ENCODE measurements around the gene GALNT2. TPM values are rescaled to one million over a fixed set of nuclear protein-coding genes. Genes with fewer than 3 reads are reported as not detected.

The GALNT2 gene
- total and polyA plus RNA-seq, 2 experiments from 2014 or later = 17.8 to 48.3 TPM

- no peak for TF ChIP-seq REST (IDR thresholded peaks at IDR 0.05; ENCODE audit: unreplicated experiment)
- no peak for TF ChIP-seq JUNB (IDR thresholded peaks at IDR 0.05; ENCODE audit: unreplicated experiment)
- TF ChIP-seq CTCF (conservative IDR thresholded peaks at IDR 0.05; ENCODE audit: low read depth in 2 of 2) = no peak
- TF ChIP-seq POLR2AphosphoS5 (IDR thresholded peaks at IDR 0.05; ENCODE audit: low read depth) = no peak
- no peak for TF ChIP-seq ZNF331 (CRISPR knock-in tag; IDR thresholded peaks at IDR 0.05; ENCODE audit: low read depth)
- no peak for TF ChIP-seq STAT1 (IDR thresholded peaks at IDR 0.05; ENCODE audit: unreplicated experiment)
- TF ChIP-seq EZH2 (IDR thresholded peaks at IDR 0.05; ENCODE audit: low read depth, unreplicated experiment) = no peak
- TF ChIP-seq, protein P1, sequence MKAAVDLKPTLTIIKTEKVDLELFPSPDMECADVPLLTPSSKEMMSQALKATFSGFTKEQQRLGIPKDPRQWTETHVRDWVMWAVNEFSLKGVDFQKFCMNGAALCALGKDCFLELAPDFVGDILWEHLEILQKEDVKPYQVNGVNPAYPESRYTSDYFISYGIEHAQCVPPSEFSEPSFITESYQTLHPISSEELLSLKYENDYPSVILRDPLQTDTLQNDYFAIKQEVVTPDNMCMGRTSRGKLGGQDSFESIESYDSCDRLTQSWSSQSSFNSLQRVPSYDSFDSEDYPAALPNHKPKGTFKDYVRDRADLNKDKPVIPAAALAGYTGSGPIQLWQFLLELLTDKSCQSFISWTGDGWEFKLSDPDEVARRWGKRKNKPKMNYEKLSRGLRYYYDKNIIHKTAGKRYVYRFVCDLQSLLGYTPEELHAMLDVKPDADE (IDR thresholded peaks at IDR 0.05) = no peak
- TF ChIP-seq CREB1 (CRISPR knock-in tag; IDR thresholded peaks at IDR 0.05; ENCODE audit: low read depth) = no peak
Measured at GRCh38 chr1:230129341-230129740, 62.3 kb downstream of the GALNT2 start (continued).

DNA sequence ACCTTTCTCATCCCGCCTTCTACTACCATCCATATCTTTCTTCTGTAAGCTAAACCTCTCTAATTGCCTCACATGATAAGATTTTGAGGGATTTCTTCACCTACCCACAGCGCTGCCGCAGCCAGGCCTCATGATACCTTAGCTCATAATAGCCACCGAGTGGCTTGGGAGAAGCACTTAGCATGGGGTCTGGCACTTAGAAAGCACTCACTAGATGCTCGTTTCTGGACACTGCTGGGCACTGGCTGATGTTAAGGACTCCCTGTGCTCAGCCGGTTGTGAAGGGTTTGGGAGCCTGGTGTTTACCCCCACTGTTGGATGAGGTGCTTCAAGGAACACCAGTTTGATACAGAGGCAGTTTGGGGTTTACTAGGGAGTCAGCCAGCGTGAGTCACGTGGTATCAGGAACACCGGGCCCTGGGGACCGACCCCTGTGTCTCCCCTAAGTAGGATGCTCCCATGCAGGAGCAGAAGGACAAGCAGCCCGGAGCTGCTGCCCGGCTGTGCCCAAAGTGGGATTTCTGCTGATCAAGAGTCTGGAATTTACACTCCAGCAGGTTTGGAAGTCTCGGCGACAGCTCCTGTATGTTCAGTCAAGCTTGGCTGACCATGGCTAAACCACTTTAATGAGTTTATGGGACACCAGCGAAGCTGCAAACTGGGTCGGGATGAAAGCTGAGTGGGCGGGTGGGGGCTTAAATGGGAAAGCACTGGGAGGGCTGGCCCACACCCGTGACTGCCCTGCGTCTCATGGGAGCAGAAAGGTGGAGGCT lies 63.3 kb downstream of the GALNT2 start:
- Histone ChIP-seq H3K4me1 (ENCODE audit: insufficient read depth) (peaks cover 17% of the 10 kb centered on the region; the same call in 1 of the 2 replicates), H3K4me3 (no peak overlapping the region), H3K27me3 (ENCODE audit: insufficient read depth) (no peaks in the 10 kb centered on the region), H3K27ac (ENCODE audit: low read depth) (no peak overlapping the region), H3F3A (replicated peaks; ENCODE audit: low read depth) (no peaks in the 10 kb centered on the region), H3K4me2 (no peak overlapping the region), H2AFZ (no peak overlapping the region), H3K9me2 (ENCODE audit: insufficient read depth) (no peaks in the 10 kb centered on the region), H3K79me2 (replicated peaks; ENCODE audit: insufficient read depth) (peaks cover 71% of the 10 kb centered on the region), H3K36me3 (ENCODE audit: insufficient read depth) (no peaks in the 10 kb centered on the region), H4K20me1 (replicated peaks; ENCODE audit: insufficient read depth) (peaks cover 7% of the 10 kb centered on the region; the same call in 1 of the 2 replicates)
- ATAC-seq = no peak
- Mint-ChIP-seq H3K27me3 (ENCODE audit: insufficient read depth, low read depth, poor library complexity) (peaks cover 9% of the 10 kb centered on the region), H3K4me3 (no peak overlapping the region), H3K27ac (no peak overlapping the region; the same call in 1 of the 2 replicates), H3K4me1 (peaks cover 50% of the 10 kb centered on the region), H3K36me3 (ENCODE audit: low read depth) (peaks cover 2% of the 10 kb centered on the region; the same call in 2 of the 3 replicates), H3K9me3 (no peaks in the 10 kb centered on the region)
- no peak for DNase-seq (ENCODE audit: low spot score)
- no peak for TF ChIP-seq EZH2 (IDR thresholded peaks at IDR 0.05; ENCODE audit: low read depth, unreplicated experiment)
- no peak for TF ChIP-seq JUNB (IDR thresholded peaks at IDR 0.05; ENCODE audit: unreplicated experiment)

All from GM23338 (cell line).